GM23338 (cell line): Measurements from ENCODE around the gene KCNN2. TPM values are rescaled to one million over a fixed set of nuclear protein-coding genes. Genes with fewer than 3 reads are reported as not detected.

Experiments used
- ATAC-seq: fragments of 200-7000 bp; cut with Tn5 transposase; 3 replicates; pipeline ENCODE4 v1.9.1; 2020
- DNase-seq: peaks from one replicate; pipeline ENCODE4 v3.0.0-alpha.2; 2015; ENCODE audit warnings: low spot score
- H2AFZ ChIP-seq: fragments of 200-600 bp; sonication (generic); 2 replicates; pipeline ENCODE4 v1.8.0; 2016; ENCODE audit warnings: antibody characterized with exemption, mild to moderate bottlenecking, moderate library complexity
- H3F3A ChIP-seq: fragments of 200-600 bp; sonication (generic); replicated peaks from 2 replicates; pipeline ENCODE4 v1.8.0; 2017; ENCODE audit warnings: antibody characterized with exemption, mixed run types, low read depth
- H3K27ac ChIP-seq: fragments of 200-600 bp; sonication (generic); 2 replicates; pipeline ENCODE4 v1.6.1; 2016; ENCODE audit warnings: low read depth
- H3K27me3 ChIP-seq: fragments of 200-600 bp; sonication (generic); 2 replicates; pipeline ENCODE4 v1.8.0; 2016; ENCODE audit warnings: mild to moderate bottlenecking, mixed run types, moderate library complexity; ENCODE audit not compliant: insufficient read depth
- H3K36me3 ChIP-seq: fragments of 200-600 bp; sonication (generic); 2 replicates; pipeline ENCODE4 v1.8.0; 2016; ENCODE audit warnings: mild to moderate bottlenecking; ENCODE audit not compliant: insufficient read depth
- H3K4me1 ChIP-seq: fragments of 200-600 bp; sonication (generic); 2 replicates; pipeline ENCODE4 v1.8.0; 2016; ENCODE audit warnings: mild to moderate bottlenecking, moderate library complexity; ENCODE audit not compliant: insufficient read depth
- H3K4me2 ChIP-seq: fragments of 200-600 bp; sonication (generic); 2 replicates; pipeline ENCODE4 v1.7.1; 2017; ENCODE audit warnings: mixed run types
- H3K4me3 ChIP-seq: fragments of 200-600 bp; sonication (generic); 2 replicates; pipeline ENCODE4 v1.6.1; 2016; ENCODE audit warnings: mixed run types
- H3K79me2 ChIP-seq: fragments of 200-600 bp; sonication (generic); replicated peaks from 2 replicates; pipeline ENCODE4 v1.8.0; 2017; ENCODE audit warnings: mild to moderate bottlenecking; ENCODE audit not compliant: insufficient read depth
- H3K9me2 ChIP-seq: fragments of 200-600 bp; sonication (generic); 2 replicates; pipeline ENCODE4 v1.8.0; 2017; ENCODE audit not compliant: insufficient read depth
- H4K20me1 ChIP-seq: fragments of 200-600 bp; sonication (generic); replicated peaks from 2 replicates; pipeline ENCODE4 v1.8.0; 2017; ENCODE audit warnings: mild to moderate bottlenecking; ENCODE audit not compliant: insufficient read depth
- H3K27ac Mint-ChIP-seq: 2 replicates; pipeline ENCODE4 v1.8.0; 2020; ENCODE audit warnings: inconsistent platforms, mild to moderate bottlenecking, moderate library complexity, mixed read lengths
- H3K27me3 Mint-ChIP-seq: 3 replicates; pipeline ENCODE4 v1.8.0; 2022; ENCODE audit warnings: low read depth, mild to moderate bottlenecking, moderate library complexity, mixed read lengths, inconsistent platforms; ENCODE audit not compliant: insufficient read depth, poor library complexity
- H3K36me3 Mint-ChIP-seq: 3 replicates; pipeline ENCODE4 v1.8.0; 2021; ENCODE audit warnings: low read depth, mild to moderate bottlenecking, inconsistent platforms, moderate library complexity, mixed read lengths
- H3K4me1 Mint-ChIP-seq: 3 replicates; pipeline ENCODE4 v1.8.0; 2020; ENCODE audit warnings: mild to moderate bottlenecking, inconsistent platforms, mixed read lengths
- H3K4me3 Mint-ChIP-seq: 3 replicates; pipeline ENCODE4 v1.8.0; 2021; ENCODE audit warnings: moderate library complexity, mild to moderate bottlenecking, inconsistent platforms, mixed read lengths
- H3K9me3 Mint-ChIP-seq: 3 replicates; pipeline ENCODE4 v1.8.0; 2020; ENCODE audit warnings: moderate library complexity, mild to moderate bottlenecking, inconsistent platforms, mixed read lengths
- CREB1 ChIP-seq: fragments of 250-450 bp; sonication (Bioruptor Pico); IDR thresholded peaks from 2 replicates; pipeline ENCODE4 v1.5.0; 2020; ENCODE audit warnings: low read depth, mild to moderate bottlenecking, moderate library complexity
- EZH2 ChIP-seq: fragments of 200-600 bp; sonication (generic); IDR thresholded peaks from one replicate; pipeline ENCODE4 v1.8.0; 2017; ENCODE audit warnings: antibody characterized with exemption, mild to moderate bottlenecking, low read depth; ENCODE audit not compliant: unreplicated experiment
- EZH2phosphoT487 ChIP-seq: fragments of 200-600 bp; sonication (generic); IDR thresholded peaks from one replicate; pipeline ENCODE4 v1.8.1; 2018; ENCODE audit warnings: antibody characterized with exemption; ENCODE audit not compliant: unreplicated experiment
- JUNB ChIP-seq: IDR thresholded peaks from one replicate; pipeline ENCODE4 v1.6.1; 2016; ENCODE audit warnings: antibody characterized with exemption; ENCODE audit not compliant: unreplicated experiment
- NANOG ChIP-seq: IDR thresholded peaks from 2 replicates; pipeline ENCODE4 v1.6.1; 2016; ENCODE audit warnings: antibody characterized with exemption, borderline replicate concordance
- POLR2AphosphoS5 ChIP-seq: IDR thresholded peaks from 2 replicates; pipeline ENCODE4 v1.6.1; 2016; ENCODE audit warnings: antibody characterized with exemption, low read depth
- STAT1 ChIP-seq: IDR thresholded peaks from one replicate; pipeline ENCODE4 v1.6.1; 2016; ENCODE audit warnings: antibody characterized with exemption; ENCODE audit not compliant: unreplicated experiment
- ZNF114 ChIP-seq: fragments of 250-450 bp; sonication (Bioruptor Pico); IDR thresholded peaks from 2 replicates; pipeline ENCODE4 v1.5.0; 2020; ENCODE audit warnings: mild to moderate bottlenecking, moderate library complexity
- polyA plus RNA-seq: library from polyadenylated mRNA; unstranded; fragments of >200 nt; fragmentation: Nextera tagmentation; extraction: Ambion mirVana; gene quantifications from 2 replicates; pipeline ENCODE4 v1.2.1, GENCODE V29; 2016
- total RNA-seq: library from RNA; depleted of rRNA; stranded (reverse); fragments of >200 nt; shearing (Covaris generic); gene quantifications from 2 replicates; pipeline ENCODE4 v1.2.3, GENCODE V29; 2014
- TF ChIP-seq, protein P1 (sequence below): fragments of 250-450 bp; sonication (Bioruptor Pico); IDR thresholded peaks from 2 replicates; pipeline ENCODE4 v1.5.0; 2020; ENCODE audit warnings: mild to moderate bottlenecking, moderate library complexity
- TF ChIP-seq, protein P2 (sequence below): IDR thresholded peaks from 2 replicates; pipeline ENCODE4 v1.6.1; 2016; ENCODE audit warnings: antibody characterized with exemption
- TF ChIP-seq, protein P3 (sequence below): IDR thresholded peaks from one replicate; pipeline ENCODE4 v1.6.1; 2018; ENCODE audit warnings: antibody characterized with exemption; ENCODE audit not compliant: unreplicated experiment
- TF ChIP-seq, protein P4 (sequence below), 2 experiments: fragments of 200-600 bp in 1 of 2; sonication (generic) in 1 of 2; conservative IDR thresholded peaks; 2 replicates each; pipeline versions ENCODE4 v1.5.1 to v1.6.1; 2016 to 2017; ENCODE audit warnings: antibody characterized with exemption in 2 of 2, low read depth in 2 of 2, mild to moderate bottlenecking in 2 of 2, moderate library complexity in 1 of 2

KCNN2 gene
- total and polyA plus RNA-seq, 2 experiments from 2014 or later = 14.7 to 15.9 TPM

DNA sequence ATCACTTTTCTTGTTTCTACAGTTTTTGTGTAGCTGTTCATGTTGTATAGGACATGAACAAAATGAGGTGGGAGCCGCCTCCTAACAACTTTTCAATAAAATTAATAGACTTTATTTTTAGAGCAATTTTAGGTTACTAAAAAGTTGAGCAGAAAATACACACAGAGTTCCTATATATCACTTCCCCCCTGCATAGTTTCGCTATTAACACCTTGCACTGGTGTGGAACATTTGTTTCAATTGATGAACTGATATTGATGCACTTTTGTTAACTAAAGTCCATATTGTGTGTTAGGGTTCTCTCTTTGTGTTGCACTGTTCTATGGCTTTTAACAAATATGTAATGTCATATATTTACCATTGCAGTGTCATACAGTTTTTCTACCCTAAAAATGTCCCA lies 47.8 kb upstream of the KCNN2 start:
- Mint-ChIP-seq H3K27ac (no peak overlapping the region), H3K27me3 (no peaks in the 10 kb centered on the region), H3K36me3 (no peaks in the 10 kb centered on the region), H3K9me3 (no peaks in the 10 kb centered on the region), H3K4me1 (peaks cover 32% of the 10 kb centered on the region), H3K4me3 (no peak overlapping the region)
- Histone ChIP-seq H3K27me3 (no peaks in the 10 kb centered on the region), H3K27ac (no peak overlapping the region), H3K9me2 (no peaks in the 10 kb centered on the region), H3K4me1 (peaks cover 13% of the 10 kb centered on the region), H3K79me2 (no peaks in the 10 kb centered on the region), H3F3A (no peaks in the 10 kb centered on the region), H2AFZ (no peak overlapping the region), H3K4me3 (no peak overlapping the region), H3K4me2 (no peak overlapping the region), H4K20me1 (no peaks in the 10 kb centered on the region), H3K36me3 (no peaks in the 10 kb centered on the region)
- DNase-seq = no peak
- no peak for ATAC-seq
- TF ChIP-seq, protein P1, sequence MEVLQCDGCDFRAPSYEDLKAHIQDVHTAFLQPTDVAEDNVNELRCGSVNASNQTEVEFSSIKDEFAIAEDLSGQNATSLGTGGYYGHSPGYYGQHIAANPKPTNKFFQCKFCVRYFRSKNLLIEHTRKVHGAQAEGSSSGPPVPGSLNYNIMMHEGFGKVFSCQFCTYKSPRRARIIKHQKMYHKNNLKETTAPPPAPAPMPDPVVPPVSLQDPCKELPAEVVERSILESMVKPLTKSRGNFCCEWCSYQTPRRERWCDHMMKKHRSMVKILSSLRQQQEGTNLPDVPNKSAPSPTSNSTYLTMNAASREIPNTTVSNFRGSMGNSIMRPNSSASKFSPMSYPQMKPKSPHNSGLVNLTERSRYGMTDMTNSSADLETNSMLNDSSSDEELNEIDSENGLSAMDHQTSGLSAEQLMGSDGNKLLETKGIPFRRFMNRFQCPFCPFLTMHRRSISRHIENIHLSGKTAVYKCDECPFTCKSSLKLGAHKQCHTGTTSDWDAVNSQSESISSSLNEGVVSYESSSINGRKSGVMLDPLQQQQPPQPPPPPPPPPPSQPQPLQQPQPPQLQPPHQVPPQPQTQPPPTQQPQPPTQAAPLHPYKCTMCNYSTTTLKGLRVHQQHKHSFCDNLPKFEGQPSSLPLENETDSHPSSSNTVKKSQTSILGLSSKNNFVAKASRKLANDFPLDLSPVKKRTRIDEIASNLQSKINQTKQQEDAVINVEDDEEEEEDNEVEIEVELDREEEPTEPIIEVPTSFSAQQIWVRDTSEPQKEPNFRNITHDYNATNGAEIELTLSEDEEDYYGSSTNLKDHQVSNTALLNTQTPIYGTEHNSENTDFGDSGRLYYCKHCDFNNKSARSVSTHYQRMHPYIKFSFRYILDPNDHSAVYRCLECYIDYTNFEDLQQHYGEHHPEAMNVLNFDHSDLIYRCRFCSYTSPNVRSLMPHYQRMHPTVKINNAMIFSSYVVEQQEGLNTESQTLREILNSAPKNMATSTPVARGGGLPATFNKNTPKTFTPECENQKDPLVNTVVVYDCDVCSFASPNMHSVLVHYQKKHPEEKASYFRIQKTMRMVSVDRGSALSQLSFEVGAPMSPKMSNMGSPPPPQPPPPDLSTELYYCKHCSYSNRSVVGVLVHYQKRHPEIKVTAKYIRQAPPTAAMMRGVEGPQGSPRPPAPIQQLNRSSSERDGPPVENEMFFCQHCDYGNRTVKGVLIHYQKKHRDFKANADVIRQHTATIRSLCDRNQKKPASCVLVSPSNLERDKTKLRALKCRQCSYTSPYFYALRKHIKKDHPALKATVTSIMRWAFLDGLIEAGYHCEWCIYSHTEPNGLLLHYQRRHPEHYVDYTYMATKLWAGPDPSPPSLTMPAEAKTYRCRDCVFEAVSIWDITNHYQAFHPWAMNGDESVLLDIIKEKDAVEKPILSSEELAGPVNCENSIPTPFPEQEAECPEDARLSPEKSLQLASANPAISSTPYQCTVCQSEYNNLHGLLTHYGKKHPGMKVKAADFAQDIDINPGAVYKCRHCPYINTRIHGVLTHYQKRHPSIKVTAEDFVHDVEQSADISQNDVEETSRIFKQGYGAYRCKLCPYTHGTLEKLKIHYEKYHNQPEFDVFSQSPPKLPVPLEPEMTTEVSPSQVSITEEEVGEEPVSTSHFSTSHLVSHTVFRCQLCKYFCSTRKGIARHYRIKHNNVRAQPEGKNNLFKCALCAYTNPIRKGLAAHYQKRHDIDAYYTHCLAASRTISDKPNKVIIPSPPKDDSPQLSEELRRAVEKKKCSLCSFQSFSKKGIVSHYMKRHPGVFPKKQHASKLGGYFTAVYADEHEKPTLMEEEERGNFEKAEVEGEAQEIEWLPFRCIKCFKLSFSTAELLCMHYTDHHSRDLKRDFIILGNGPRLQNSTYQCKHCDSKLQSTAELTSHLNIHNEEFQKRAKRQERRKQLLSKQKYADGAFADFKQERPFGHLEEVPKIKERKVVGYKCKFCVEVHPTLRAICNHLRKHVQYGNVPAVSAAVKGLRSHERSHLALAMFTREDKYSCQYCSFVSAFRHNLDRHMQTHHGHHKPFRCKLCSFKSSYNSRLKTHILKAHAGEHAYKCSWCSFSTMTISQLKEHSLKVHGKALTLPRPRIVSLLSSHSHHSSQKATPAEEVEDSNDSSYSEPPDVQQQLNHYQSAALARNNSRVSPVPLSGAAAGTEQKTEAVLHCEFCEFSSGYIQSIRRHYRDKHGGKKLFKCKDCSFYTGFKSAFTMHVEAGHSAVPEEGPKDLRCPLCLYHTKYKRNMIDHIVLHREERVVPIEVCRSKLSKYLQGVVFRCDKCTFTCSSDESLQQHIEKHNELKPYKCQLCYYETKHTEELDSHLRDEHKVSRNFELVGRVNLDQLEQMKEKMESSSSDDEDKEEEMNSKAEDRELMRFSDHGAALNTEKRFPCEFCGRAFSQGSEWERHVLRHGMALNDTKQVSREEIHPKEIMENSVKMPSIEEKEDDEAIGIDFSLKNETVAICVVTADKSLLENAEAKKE (CRISPR knock-in tag) = no peak
- TF ChIP-seq ZNF114 (no peak), NANOG (no peak), CREB1 (CRISPR knock-in tag) (no peak), EZH2phosphoT487 (no peak), STAT1 (no peak), JUNB (no peak), EZH2 (no peak), POLR2AphosphoS5 (no peak)
- TF ChIP-seq, protein P2, sequence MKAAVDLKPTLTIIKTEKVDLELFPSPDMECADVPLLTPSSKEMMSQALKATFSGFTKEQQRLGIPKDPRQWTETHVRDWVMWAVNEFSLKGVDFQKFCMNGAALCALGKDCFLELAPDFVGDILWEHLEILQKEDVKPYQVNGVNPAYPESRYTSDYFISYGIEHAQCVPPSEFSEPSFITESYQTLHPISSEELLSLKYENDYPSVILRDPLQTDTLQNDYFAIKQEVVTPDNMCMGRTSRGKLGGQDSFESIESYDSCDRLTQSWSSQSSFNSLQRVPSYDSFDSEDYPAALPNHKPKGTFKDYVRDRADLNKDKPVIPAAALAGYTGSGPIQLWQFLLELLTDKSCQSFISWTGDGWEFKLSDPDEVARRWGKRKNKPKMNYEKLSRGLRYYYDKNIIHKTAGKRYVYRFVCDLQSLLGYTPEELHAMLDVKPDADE = no peak
- TF ChIP-seq, protein P3, sequence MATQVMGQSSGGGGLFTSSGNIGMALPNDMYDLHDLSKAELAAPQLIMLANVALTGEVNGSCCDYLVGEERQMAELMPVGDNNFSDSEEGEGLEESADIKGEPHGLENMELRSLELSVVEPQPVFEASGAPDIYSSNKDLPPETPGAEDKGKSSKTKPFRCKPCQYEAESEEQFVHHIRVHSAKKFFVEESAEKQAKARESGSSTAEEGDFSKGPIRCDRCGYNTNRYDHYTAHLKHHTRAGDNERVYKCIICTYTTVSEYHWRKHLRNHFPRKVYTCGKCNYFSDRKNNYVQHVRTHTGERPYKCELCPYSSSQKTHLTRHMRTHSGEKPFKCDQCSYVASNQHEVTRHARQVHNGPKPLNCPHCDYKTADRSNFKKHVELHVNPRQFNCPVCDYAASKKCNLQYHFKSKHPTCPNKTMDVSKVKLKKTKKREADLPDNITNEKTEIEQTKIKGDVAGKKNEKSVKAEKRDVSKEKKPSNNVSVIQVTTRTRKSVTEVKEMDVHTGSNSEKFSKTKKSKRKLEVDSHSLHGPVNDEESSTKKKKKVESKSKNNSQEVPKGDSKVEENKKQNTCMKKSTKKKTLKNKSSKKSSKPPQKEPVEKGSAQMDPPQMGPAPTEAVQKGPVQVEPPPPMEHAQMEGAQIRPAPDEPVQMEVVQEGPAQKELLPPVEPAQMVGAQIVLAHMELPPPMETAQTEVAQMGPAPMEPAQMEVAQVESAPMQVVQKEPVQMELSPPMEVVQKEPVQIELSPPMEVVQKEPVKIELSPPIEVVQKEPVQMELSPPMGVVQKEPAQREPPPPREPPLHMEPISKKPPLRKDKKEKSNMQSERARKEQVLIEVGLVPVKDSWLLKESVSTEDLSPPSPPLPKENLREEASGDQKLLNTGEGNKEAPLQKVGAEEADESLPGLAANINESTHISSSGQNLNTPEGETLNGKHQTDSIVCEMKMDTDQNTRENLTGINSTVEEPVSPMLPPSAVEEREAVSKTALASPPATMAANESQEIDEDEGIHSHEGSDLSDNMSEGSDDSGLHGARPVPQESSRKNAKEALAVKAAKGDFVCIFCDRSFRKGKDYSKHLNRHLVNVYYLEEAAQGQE = no peak
- TF ChIP-seq, protein P4, sequence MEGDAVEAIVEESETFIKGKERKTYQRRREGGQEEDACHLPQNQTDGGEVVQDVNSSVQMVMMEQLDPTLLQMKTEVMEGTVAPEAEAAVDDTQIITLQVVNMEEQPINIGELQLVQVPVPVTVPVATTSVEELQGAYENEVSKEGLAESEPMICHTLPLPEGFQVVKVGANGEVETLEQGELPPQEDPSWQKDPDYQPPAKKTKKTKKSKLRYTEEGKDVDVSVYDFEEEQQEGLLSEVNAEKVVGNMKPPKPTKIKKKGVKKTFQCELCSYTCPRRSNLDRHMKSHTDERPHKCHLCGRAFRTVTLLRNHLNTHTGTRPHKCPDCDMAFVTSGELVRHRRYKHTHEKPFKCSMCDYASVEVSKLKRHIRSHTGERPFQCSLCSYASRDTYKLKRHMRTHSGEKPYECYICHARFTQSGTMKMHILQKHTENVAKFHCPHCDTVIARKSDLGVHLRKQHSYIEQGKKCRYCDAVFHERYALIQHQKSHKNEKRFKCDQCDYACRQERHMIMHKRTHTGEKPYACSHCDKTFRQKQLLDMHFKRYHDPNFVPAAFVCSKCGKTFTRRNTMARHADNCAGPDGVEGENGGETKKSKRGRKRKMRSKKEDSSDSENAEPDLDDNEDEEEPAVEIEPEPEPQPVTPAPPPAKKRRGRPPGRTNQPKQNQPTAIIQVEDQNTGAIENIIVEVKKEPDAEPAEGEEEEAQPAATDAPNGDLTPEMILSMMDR (conservative IDR thresholded peaks at IDR 0.05; ENCODE audit: low read depth in 2 of 2) = no peak
